GM19240 (cell line): ENCODE results near the gene MEF2B.
"Not testable (repeated sequence)": the region's sequence is repeated elsewhere in the genome, so short reads cannot be mapped to it uniquely, and the experiment has no call there.

Source experiments
- DNase-seq: peaks from one replicate; pipeline ENCODE4 v3.0.0; 2011; ENCODE audit warnings: low spot score; ENCODE audit not compliant: insufficient read length

The MEF2B gene

DNA sequence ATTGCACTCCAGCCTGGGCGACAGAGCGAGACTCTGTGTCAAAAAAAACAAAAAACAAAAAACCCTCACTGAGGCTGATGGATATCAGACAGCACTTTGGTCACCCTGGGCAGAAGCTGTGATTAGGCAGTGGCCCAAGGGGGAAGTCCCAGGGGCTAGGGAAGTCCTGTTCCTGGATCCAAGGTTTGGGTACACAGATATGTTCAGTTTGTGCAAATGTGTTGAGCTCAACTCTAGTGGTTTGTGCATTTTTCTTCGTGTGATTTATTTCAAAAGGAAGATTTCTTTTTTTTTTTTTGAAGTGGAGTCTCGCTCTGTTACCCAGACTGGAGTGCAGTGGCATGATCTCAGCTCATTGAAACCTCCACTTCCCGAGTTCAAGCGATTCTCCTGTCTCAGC lies 12.3 kb downstream of the MEF2B start:
- no peak for DNase-seq

GRCh38 chr19:19155495-19156219 lies 14.4 kb downstream of the MEF2B start:
- DNase-seq = peak; percentile 83

GRCh38 chr19:19154768-19155494 lies 15.1 kb downstream of the MEF2B start:
- no peak for DNase-seq

- DNase-seq = no peak
Observed at GRCh38 chr19:19152668-19153384, 17.2 kb downstream of the MEF2B start.

DNA sequence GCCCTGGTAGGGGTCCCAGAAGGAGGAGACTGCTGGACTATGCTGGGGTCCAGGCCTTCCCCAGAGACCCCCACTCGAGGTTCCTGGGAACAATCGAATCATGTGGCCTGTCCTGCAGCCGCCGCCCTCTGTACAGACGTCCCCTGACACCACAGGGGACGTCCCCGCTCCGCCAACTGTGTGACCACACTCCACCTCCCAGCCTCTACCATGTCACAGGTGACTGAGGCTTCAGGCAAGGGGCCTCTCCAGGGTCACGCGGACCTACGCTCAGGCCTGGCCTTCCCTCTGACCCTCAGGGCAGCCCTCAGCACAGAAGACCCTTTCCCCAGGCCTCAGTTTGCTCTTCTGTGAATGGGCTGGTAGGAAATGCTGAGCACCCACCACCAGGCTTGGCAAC lies 18.6 kb downstream of the MEF2B start:
- no peak for DNase-seq

DNA sequence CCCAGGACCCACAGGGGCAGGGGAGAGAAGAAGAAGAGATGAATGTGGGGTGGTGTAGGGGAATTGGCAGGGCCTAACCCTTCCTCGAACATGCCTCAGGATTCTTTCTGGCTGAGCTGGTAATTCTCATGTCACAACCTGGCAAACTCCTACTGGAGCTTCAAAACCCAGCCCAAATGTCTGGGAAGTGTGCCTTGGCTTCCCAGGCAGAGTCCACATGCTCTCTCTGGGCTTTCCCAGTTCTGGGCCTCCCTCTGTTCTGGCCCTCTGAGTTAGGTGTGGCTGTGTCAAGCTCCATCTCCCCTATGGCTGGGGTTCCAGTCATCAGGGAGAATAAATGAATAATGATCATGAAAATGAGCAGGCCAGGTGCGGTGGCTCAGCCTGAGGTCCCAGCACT lies 20.6 kb downstream of the MEF2B start:
- no peak for DNase-seq

DNA sequence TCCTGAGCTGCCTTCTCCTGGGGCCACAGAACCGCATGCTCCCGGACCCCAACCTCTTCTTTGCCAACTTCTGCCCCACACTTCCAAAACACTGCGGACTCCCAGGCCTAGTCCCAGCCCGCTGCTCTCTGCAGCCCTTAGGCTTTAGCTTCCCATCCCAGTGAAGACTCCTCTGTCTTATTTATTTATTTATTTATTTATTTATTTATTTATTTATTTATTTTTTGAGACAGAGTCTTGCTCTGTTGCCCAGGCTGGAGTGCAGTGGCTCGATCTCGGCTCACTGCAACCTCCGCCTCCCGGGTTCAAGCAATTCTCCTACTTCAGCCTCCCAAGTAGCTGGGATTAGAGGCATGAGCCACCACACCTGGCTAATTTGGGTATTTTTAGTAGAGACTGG lies 21.6 kb downstream of the MEF2B start:
- not testable (repeated sequence) for DNase-seq

GRCh38 chr19:19147344-19147743 lies 22.7 kb downstream of the MEF2B start:
- DNase-seq = no peak

- DNase-seq = no peak
Observed at GRCh38 chr19:19146865-19147264, 23.2 kb downstream of the MEF2B start.

DNA sequence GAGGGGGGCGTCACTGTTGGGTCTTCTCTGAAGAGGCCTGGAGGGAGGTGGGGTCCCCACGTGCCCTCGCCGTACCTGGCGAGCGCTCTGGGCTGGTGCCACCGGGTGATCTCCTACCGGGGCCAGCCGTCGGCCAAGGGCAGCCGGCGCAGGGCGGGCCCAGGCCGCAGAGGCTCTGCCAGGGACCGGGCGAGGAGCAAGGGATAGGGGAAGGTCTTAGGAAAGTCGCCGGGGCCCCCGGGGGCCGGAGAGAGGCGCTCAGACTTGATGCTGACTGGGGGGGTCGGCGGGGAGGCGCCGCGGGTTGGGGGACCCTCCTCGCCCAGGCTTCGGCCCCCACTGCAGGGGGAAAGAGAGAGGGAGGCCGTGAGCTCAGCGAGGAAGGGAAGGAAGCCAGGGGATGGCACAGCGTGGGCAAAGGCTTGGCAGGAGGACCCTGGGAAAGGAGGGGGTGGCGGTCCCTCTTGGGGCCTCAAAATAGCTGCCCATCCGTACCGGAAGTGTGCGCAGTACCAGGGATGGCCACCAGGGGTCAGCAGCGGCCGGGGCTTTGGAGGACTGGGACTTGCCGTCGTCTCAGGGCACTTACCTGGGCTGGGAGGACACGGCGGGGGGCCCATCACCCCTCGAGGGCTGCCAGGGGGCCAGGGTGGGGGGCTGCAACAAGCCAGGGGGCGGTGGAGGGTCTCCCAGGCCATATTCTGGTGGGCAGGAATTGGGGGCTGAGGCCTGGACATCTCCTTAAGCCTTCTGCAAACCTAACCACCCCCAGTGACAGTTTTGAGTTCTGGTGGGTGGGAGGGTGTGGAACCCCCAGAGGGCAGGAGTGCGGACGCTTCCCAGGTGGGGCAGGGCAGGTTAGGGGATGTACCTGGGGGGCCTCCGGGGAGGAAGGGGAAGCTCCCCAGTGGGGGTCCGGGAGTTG lies 24.1 kb downstream of the MEF2B start:
- no peak for DNase-seq

DNA sequence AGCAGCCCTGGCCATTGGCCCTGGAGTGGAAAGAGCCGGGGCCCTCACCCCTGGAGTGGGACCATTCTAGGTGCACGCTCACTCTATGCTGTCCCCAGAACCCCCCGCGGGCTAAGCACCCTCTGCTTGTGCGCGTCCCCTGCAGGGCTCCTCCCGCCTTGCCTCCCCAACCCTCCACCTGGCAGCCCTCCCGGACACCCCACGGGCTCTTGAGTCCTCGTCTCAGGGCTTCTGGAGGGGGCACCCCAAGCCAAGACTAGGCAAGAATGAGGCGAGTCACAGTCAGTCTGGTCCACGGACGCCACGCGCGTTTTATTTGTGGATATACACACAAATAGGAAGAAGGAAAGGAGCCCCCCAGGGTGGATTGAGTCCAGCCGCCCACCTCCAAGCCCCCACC lies 24.8 kb downstream of the MEF2B start:
- DNase-seq = no peak

DNA sequence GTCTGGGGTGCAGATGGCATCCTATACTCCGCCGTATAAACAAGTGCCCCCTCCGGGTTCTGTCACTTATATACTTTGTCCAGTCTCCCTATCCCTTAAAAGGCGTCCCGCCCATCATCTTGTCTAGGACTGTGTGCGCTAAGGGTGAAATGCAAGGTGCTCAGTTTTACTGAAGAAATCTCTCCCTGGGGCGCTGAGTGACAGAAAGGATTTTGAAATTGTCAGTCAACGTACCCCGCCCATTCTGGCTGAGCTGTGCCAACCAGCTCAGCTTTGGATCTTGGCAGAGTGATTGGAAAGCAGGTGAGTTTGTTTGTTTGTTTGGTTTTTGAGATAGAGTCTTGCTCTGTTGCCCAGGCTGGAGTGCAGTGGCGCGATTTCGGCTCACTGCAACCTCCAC lies 27.7 kb downstream of the MEF2B start:
- no peak for DNase-seq

DNA sequence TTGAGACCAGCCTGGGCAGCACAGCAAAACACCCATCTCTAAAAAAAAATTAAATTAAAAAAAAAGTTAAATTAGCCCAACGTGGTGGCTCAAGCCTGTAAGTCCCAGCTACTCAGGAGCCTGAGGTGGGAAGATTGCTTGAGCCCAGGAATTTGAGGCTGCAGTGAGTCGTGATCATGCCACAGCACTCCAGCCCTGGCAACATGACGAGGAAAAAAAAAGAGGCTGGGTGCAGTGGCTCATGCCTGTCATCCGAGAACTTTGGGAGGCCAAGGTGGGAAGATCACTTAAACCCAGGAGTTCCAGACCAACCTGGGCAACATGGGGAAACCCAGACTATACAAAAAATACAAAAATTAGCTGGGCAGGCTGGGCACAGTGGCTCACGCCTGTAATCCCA lies 29.6 kb downstream of the MEF2B start:
- no peak for DNase-seq

GRCh38 chr19:19139876-19140229 lies 30.2 kb downstream of the MEF2B start:
- DNase-seq = no peak

- DNase-seq = peak; percentile 100
Observed at GRCh38 chr19:19138109-19138981, 31.7 kb downstream of the MEF2B start, which contains the start of gene TMEM161A. TMEM161A (minus strand) TSS chr19:19138478; CDS start chr19:19138428, 50 bp downstream.

DNA sequence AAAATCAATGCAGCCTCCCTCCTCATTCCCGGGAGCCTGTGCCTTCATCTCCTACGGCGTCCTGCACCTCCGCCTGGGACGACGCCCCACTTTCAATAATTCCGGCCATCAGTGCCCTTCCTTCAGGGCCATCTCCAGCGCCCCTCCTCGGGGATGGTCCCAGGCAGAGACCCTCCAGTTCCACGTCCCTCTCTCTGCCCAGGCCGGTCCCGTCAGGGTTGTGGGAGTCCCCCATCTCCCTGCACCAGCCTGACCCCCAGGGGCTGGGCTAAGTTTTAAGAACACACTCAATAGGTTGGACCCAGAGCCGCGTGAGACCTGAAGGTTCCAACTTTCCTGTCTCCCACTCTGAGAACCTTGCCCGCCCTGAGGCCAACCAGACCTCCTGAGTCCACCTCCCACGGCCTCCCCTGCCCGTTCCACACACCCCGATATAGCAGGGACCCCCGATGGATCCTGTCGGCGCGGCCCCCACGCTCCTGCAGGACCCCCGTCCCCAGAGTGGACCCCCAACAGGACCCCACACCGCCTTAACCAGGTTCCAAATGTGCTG lies 32.4 kb downstream of the MEF2B start:
- DNase-seq = no peak

DNA sequence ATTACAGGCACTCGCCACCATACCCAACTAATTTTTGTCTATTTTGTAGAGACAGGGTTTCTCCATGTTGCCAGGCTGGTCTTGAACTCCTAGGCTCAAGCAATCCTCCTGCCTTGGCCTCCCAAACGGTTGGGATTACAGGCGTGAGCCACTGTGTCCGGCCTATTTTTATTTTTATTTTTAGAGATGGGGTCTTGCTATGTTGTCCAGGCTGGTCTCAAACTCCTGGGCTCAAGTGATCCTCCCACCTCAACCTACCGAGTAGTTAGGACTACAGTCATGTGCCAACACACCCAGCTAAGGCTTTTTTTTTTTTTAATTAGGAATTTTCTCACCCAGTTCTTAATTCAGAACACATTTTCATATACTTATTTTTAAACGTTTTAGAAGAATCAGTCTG lies 34.4 kb downstream of the MEF2B start:
- DNase-seq = not testable (repeated sequence)

- DNase-seq = no peak
Observed at GRCh38 chr19:19134687-19135158, 35.3 kb downstream of the MEF2B start.

- no peak for DNase-seq
Observed at GRCh38 chr19:19133985-19134384, 36.1 kb downstream of the MEF2B start.

GRCh38 chr19:19132912-19133311 lies 37.2 kb downstream of the MEF2B start:
- DNase-seq = no peak
